Measurements from ENCODE around the gene EDDM3A.
"Not testable (repeated sequence)": the region's sequence is repeated elsewhere in the genome, so short reads cannot be mapped to it uniquely, and the experiment has no call there.

Gene EDDM3A

GRCh38 chr14:20745571-20746358, at the start of gene EDDM3A:
Gene EDDM3A (plus strand): TSS chr14:20745887. CDS start chr14:20747581, 1,694 bp downstream.
- no peak for DNase-seq (ENCODE audit: low read depth, low spot score)

GRCh38 chr14:20696764-20697163, 48.9 kb upstream of the EDDM3A start:
- no peak for DNase-seq (ENCODE audit: low read depth, low spot score)

- peak; percentile 72 for DNase-seq (ENCODE audit: low read depth, low spot score)
Measured at GRCh38 chr14:20697273-20698017, 48.2 kb upstream of the EDDM3A start.

- no peak for DNase-seq (ENCODE audit: low read depth, low spot score)
Measured at GRCh38 chr14:20698018-20698329, 47.7 kb upstream of the EDDM3A start.

- DNase-seq (ENCODE audit: low read depth, low spot score), result no peak
Measured at GRCh38 chr14:20698934-20699333, 46.8 kb upstream of the EDDM3A start.

GRCh38 chr14:20699931-20700330, 45.8 kb upstream of the EDDM3A start:
- no peak for DNase-seq (ENCODE audit: low read depth, low spot score)

GRCh38 chr14:20700965-20701364, 44.7 kb upstream of the EDDM3A start:
- not testable (repeated sequence) for DNase-seq (ENCODE audit: low read depth, low spot score)

GRCh38 chr14:20706657-20707355, 38.9 kb upstream of the EDDM3A start:
- no peak for DNase-seq (ENCODE audit: low read depth, low spot score)

- DNase-seq (ENCODE audit: low read depth, low spot score), result no peak
Measured at GRCh38 chr14:20707622-20708021, 38.1 kb upstream of the EDDM3A start.

- no peak for DNase-seq (ENCODE audit: low read depth, low spot score)
Measured at GRCh38 chr14:20711261-20711660, 34.4 kb upstream of the EDDM3A start.

GRCh38 chr14:20711685-20712084, 34.0 kb upstream of the EDDM3A start:
- DNase-seq (ENCODE audit: low read depth, low spot score), result no peak

- DNase-seq (ENCODE audit: low read depth, low spot score), result no peak
Measured at GRCh38 chr14:20712904-20713303, 32.8 kb upstream of the EDDM3A start.

GRCh38 chr14:20714593-20715250, 31.0 kb upstream of the EDDM3A start:
- DNase-seq (ENCODE audit: low read depth, low spot score), result no peak

GRCh38 chr14:20719777-20720176, 25.9 kb upstream of the EDDM3A start:
- no peak for DNase-seq (ENCODE audit: low read depth, low spot score)

GRCh38 chr14:20720741-20721140, 24.9 kb upstream of the EDDM3A start:
- no peak for DNase-seq (ENCODE audit: low read depth, low spot score)

GRCh38 chr14:20722016-20722415, 23.7 kb upstream of the EDDM3A start:
- DNase-seq (ENCODE audit: low read depth, low spot score), result no peak

GRCh38 chr14:20723488-20723887, 22.2 kb upstream of the EDDM3A start:
- no peak for DNase-seq (ENCODE audit: low read depth, low spot score)

- not testable (repeated sequence) for DNase-seq (ENCODE audit: low read depth, low spot score)
Measured at GRCh38 chr14:20726121-20726520, 19.6 kb upstream of the EDDM3A start.

- DNase-seq (ENCODE audit: low read depth, low spot score), result no peak
Measured at GRCh38 chr14:20726531-20726930, 19.2 kb upstream of the EDDM3A start.

GRCh38 chr14:20730891-20731290, 14.8 kb upstream of the EDDM3A start:
- DNase-seq (ENCODE audit: low read depth, low spot score), result no peak

- no peak for DNase-seq (ENCODE audit: low read depth, low spot score)
Measured at GRCh38 chr14:20732477-20732876, 13.2 kb upstream of the EDDM3A start.

Data from astrocyte of the hippocampus (primary cell).